ENCODE data around the gene C1QL4. TPM values are rescaled to one million over a fixed set of nuclear protein-coding genes. Genes with fewer than 3 reads are reported as not detected.

The C1QL4 gene
- total and polyA plus RNA-seq, 9 of the 15 experiments (the other 6 are each of a cell fraction or from before 2014, with no cell fraction given): 0.08 to 2.1 (median 0.31) TPM

- peak; percentile 72; the same call in 1 of the 2 replicates for TF ChIP-seq HES1 (IDR thresholded peaks at IDR 0.05; ENCODE audit: low read depth)
- TF ChIP-seq KDM1A (IDR thresholded peaks at IDR 0.05): peak; percentile 80 to 83
- peak; percentile 63; the same call in 1 of the 2 replicates for TF ChIP-seq EP300 (IDR thresholded peaks at IDR 0.05; ENCODE audit: low read length)
- TF ChIP-seq THRA (IDR thresholded peaks at IDR 0.05): no peak
- TF ChIP-seq DACH1 (IDR thresholded peaks at IDR 0.05; ENCODE audit: partially characterized antibody): peak; percentile 12
- no peak for TF ChIP-seq TOE1 (IDR thresholded peaks at IDR 0.05; ENCODE audit: borderline replicate concordance)
- TF ChIP-seq TOE1 (CRISPR knock-in tag; IDR thresholded peaks at IDR 0.05; ENCODE audit: borderline replicate concordance, low read depth): no peak
- TF ChIP-seq JUN (IDR thresholded peaks at IDR 0.05; ENCODE audit: borderline replicate concordance, low read depth, low read length): 0 out of 2 replicates have a peak, but pooled peaks have one; percentile 52
- TF ChIP-seq JUN (CRISPR knock-in tag; IDR thresholded peaks at IDR 0.05; ENCODE audit: borderline replicate concordance): no peak
- TF ChIP-seq MEF2D (tag; conservative IDR thresholded peaks at IDR 0.05; ENCODE audit: low read depth): 0 out of 2 replicates have a peak, but pooled peaks have one; percentile 18
- TF ChIP-seq MYC (IDR thresholded peaks at IDR 0.05; ENCODE audit: low read depth, low read length): 0 out of 2 replicates have a peak, but pooled peaks have one; percentile 15
- no peak for TF ChIP-seq MYC (CRISPR knock-in tag; IDR thresholded peaks at IDR 0.05; ENCODE audit: borderline replicate concordance, low read depth)
- TF ChIP-seq NKRF (IDR thresholded peaks at IDR 0.05; ENCODE audit: borderline replicate concordance): no peak
- TF ChIP-seq CCNT2 (IDR thresholded peaks at IDR 0.05; ENCODE audit: borderline replicate concordance, extremely low read depth, insufficient read length, low read depth, low read length): peak; percentile 59
- TF ChIP-seq SMARCA4 (IDR thresholded peaks at IDR 0.05): peak; percentile 67; the same call in 1 of the 2 replicates
- peak; percentile 39; the same call in 1 of the 2 replicates for TF ChIP-seq CTBP1 (IDR thresholded peaks at IDR 0.05; ENCODE audit: borderline replicate concordance)
- TF ChIP-seq JUND (IDR thresholded peaks at IDR 0.05; ENCODE audit: borderline replicate concordance, low read depth, low read length): peak; percentile 45; the same call in 1 of the 2 replicates
- peak; percentile 27; the same call in 1 of the 3 replicates for TF ChIP-seq JUND (tag; IDR thresholded peaks at IDR 0.05; ENCODE audit: borderline replicate concordance, low read depth, low read length)
- peak; percentile 97; the same call in 1 of the 2 replicates for TF ChIP-seq ESRRA (IDR thresholded peaks at IDR 0.05; ENCODE audit: borderline replicate concordance, low read depth)
- peak; percentile 35; the same call in 1 of the 2 replicates for TF ChIP-seq TFAP4 (CRISPR knock-in tag; IDR thresholded peaks at IDR 0.05; ENCODE audit: borderline replicate concordance)
- TF ChIP-seq CXXC5 (CRISPR knock-in tag; IDR thresholded peaks at IDR 0.05): peak; percentile 82
- peak; percentile 65 for TF ChIP-seq PKNOX1 (IDR thresholded peaks at IDR 0.05)
- TF ChIP-seq TEAD1 (CRISPR knock-in tag; IDR thresholded peaks at IDR 0.05): no peak
- TF ChIP-seq NCOR1 (IDR thresholded peaks at IDR 0.05): no peak
These were observed 28.6 kb upstream of the C1QL4 start (continued) for GRCh38 chr12:49365542-49365941.

Data from K562 (cell line).